ENCODE data around the gene NMD3. TPM values are rescaled to one million over a fixed set of nuclear protein-coding genes. Genes with fewer than 3 reads are reported as not detected.

Gene NMD3
- total RNA-seq, 1 donor from 2014 or later = 125 TPM

DNA sequence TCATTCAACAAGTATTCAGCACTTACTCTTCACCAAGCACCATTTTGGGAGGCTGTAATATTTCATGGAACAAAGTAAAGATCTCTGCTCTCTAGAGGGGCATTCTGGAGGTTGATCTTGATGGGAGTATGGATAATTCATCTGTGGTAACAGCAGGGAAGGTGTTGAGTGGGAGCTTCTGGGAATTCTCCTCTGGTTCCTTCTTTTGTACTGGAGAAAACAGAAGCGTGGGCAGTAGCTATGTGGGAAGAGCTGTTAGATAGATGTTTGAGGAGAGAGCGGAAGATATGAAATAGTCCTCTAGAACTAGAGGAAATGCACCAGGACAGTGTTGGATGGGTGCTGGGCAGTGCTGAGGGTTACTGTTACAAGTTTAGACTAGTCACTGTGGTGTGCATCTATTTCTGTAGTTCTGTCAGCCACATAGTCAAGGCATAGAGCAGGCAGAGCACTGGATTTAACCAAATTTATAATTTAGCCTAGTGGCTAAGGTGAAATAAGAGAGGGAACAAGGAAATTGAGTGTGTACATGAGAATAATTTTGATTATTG lies 9.6 kb downstream of the NMD3 start:
- DNase-seq (ENCODE audit: low read depth, low spot score) = no peak

DNA sequence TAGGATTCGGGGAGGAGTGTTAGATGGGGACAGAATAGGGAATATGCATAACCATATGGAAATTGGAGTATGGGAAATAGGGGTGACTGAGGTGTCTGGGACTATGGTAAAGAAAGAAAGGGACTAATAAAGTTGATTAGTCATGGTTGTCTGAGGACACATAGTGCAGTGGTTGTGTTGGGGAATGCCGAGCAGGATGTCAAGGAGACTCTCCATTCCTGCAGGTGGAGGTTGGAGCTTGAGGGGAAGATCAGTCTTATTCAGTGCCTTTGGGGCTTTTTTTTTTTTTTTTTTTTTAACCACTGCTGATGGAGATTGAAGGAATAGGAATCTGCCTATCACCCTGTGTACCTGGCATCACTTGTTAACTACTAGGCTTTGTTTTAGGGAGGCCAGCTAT lies 10.8 kb downstream of the NMD3 start:
- no peak for DNase-seq (ENCODE audit: low read depth, low spot score)

DNA sequence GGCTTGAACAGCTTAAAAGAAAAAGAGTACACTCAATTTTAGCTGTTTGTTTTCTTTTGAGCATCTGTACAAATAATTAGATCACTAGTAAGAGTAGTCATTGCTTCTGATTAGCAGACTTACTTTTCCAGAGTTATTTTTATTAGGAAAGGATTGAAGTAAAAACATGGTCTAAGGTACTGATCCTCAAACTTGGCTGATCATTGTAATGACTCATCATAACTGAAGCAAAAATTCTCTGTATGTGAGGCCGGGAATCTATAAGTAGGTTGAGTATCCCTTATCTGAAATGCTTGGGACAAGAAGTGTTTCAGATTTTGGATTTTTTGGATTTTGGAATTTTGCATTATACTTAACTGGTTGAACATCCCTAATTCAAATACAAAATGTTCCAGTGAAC lies 12.4 kb downstream of the NMD3 start:
- no peak for DNase-seq (ENCODE audit: low read depth, low spot score)

DNA sequence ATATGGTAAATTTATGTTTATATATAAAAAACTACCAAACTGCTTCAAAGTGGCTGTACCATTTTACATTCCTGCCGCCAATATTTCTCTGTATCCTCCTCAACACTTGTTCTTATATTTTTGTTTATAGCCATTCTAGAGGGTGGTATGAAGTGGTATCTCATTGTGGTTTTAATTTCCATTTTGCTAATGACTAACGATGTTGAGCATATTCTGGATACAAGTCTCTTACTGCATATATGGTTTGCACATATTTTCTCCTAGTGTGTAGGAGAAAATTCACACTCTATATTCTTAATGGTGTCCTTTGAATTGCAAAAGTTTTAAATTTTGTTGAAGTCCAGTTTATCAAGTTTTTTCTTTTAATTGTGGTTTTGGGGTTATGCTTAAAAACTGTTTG lies 15.1 kb downstream of the NMD3 start:
- no peak for DNase-seq (ENCODE audit: low read depth, low spot score)

DNA sequence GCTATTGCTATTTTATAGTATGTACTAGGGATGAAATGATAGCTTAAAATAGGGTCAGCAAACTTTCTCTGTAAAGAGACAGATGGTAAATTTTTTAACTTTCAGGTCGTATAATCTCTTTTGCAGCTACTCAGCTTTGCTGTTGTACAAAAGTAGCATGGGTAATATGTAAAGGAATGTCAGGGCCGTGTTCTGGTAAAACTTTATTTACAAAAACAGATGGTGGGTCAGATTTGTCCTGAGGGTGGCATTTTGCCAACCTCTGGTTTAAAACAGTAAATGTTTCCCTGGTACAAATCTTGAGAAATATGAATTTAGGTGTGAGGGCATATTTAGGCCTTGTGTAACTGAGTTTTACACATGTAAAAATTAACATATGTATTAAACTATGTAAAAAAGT lies 18.6 kb downstream of the NMD3 start:
- DNase-seq (ENCODE audit: low read depth, low spot score) = no peak

DNA sequence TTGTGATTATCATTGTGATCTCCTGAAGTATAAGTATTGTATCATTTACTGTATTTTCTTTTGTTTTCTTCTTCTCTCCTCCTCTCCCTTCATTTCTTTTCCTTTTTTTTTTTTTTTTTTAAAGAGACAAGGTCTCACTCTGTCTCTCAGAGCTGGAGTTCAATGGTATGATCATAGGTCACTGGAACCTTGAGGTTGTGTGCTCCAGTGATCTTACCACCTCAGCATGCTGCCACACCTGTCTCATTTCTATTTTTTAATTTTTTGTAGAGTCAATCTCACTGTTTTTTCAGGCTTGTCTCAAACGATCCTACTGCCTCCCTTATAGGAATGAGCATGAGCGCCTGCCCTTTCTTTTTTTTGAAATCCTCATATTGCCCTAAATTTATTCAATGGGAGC lies 23.4 kb downstream of the NMD3 start:
- DNase-seq (ENCODE audit: low read depth, low spot score) = no peak

DNA sequence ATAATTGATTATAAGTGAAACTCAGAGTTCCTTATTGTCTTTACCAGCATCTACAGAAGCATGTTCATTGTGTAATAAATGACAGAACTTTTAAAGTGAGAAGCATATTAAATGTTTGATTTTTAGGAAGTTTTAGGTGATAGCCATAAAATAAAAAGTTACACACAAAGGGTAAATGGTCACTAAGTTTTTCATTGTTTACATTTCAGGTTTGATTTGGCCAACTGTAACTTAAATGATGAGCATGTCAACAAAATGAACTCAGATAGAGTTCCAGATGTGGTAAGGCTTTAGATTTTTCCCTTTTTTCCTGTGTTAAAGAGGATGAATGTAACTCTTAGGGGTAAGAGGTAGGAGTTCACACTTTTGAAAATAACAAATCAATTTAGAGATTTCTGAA lies 25.9 kb downstream of the NMD3 start:
- DNase-seq (ENCODE audit: low read depth, low spot score) = no peak

DNA sequence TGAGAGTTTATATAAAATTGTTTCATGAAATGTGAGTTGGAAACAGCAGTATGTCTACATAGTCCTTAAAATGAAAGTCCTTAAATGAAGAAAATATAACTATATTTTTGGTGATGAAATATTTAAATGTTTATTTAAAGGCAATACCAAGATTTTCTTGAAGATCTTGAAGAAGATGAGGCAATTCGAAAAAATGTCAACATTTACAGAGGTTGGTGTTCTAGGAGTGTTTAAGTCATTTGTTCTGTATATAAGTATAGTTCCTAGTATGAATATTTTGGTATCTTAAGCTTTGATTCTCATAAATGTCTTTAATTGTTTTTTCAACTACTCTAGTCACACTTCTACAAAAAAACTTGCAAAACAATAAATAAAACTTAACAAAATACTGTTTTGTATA lies 29.0 kb downstream of the NMD3 start:
- DNase-seq (ENCODE audit: low read depth, low spot score) = no peak

DNA sequence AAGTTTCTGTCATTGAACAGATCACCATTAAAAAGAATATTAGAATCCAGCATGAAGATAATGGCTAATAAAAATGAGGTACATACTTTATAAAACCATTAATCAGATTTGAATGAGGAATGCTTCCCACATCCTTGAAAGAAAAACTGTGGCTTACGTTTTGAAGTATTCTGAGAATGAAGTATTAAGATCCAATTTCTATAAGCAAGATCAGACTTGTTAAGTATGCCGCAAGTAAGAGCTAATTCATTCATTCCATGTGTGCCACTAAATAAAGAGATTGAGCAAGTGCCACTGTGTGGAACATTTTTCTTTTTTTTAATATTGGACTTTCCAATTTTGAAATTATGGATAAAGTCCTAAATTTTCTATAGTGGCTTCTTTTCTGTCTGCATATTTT lies 30.6 kb downstream of the NMD3 start:
- DNase-seq (ENCODE audit: low read depth, low spot score) = no peak

DNA sequence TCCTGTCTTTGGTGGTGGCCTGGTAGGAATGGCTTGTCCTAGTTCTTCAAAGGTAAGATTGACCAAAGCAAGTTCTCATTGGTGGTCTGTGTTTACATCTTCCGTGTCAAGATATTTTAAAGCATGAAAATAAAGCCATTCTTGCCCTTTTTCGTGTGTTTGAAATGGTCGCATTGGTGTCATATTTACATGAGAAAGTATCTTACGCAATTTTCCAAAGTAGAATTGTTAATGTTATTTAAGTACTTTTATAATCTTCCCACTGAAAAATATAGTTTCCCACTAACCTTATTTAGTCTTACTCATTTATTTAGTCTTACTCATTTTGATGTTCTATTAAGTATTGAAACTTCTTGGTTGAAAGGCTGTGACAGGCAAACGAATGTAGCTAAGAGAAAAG lies 31.0 kb downstream of the NMD3 start:
- no peak for DNase-seq (ENCODE audit: low read depth, low spot score)

DNA sequence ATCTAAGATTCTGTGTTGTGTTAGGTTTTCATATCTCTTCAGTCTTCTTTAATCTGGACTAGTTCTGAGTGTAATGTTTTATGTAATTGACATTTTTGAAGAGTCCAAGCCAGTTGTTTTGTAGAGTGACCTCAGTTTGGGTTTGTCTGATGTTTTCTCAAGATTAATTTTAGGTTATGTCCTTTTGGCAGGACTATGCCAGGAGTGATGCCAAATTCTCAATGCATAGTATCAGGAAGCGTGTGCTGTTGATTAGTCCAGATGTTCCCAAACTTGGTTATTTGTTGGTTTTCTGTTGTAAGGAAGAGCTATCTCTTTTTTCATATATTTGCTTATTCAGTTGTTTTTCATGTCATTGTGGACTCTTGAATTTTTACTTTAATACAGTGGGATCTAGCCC lies 32.6 kb downstream of the NMD3 start:
- no peak for DNase-seq (ENCODE audit: low read depth, low spot score)

DNA sequence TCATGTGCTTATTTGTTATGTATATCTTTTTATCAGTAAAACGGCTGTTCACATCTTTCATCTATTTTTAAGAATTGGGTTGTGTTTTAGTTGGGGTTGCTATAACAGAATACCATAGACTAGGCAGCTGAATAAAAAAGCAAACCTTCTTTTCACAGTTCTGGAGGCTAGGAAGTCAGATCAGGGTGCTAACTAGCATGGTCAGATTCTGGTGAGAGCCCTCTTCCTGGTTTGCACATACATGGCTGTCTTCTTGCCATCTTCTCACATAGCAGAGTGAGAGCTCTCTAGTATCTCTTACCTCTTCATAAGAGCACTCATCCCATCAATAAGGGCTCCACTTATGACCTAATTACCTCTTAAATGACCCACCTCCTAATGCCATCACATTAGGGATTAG lies 33.8 kb downstream of the NMD3 start:
- DNase-seq (ENCODE audit: low read depth, low spot score) = no peak

DNA sequence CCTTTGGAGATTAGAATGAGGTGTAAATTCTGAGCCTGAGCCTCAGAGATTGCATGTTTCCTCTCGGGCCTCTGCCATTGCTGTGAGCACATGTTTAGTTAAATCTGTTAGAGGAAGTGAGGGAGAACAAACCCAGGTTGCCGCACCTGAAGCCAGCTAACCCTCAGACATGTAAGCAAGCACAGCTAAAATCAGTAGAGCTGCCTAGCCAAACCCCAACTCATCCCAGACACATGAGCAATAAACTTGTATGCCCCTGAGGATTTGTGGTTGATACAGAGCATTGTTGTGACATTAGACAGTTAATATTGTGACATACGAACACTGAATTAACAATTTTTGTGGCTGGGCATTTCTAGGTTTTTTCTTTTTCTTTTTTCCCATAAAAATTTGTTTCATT lies 41.9 kb downstream of the NMD3 start:
- DNase-seq (ENCODE audit: low read depth, low spot score) = no peak

DNA sequence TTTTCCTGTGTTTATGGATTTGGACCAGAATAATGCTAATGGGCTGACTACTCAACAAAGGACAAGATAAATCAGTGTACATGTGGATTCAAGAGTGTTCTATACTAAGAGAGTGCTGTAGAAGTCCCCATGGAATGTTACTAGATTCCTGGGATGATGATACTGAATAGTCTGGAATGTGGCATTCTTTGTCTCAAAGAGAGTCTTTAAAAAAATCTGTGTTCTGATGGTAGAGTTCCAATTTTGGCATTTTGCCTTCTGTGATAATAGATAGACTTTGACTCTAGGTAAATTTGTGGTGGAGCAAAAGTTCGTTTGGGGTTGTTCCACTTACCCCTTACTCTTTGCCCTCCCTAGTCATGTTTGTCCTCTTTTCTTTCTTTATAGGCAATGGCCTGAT lies 43.7 kb downstream of the NMD3 start:
- no peak for DNase-seq (ENCODE audit: low read depth, low spot score)

DNA sequence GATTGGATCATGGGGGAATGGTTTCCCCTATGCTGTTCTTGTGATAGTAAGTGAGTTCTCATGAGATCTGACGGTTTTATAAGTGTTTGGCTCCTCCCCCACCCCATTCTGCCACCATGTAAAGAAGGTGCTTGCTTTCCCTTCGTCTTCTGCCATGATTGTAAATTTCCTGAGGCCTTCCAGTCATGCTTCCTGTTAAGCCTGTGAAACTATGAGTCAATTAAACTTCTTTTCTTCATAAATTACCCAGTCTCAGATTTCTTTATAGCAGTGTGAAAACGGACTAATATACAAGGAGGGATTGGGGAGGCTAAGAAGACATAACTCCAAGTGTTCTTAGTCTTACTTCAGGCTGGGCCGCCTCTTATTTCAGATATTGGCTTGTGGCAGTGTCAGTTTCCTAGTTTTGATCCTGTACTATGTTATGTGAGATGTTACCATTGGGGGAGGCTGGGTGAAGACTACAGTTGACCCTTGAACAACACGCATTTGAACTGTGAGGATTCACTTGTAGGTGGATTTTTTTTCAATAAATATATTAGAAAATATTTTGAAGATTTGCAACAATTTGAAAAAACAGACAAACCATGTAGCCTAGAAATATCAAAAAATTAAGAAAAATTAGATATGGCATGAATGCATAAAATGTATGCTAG lies 44.9 kb downstream of the NMD3 start:
- DNase-seq (ENCODE audit: low read depth, low spot score) = no peak

DNA sequence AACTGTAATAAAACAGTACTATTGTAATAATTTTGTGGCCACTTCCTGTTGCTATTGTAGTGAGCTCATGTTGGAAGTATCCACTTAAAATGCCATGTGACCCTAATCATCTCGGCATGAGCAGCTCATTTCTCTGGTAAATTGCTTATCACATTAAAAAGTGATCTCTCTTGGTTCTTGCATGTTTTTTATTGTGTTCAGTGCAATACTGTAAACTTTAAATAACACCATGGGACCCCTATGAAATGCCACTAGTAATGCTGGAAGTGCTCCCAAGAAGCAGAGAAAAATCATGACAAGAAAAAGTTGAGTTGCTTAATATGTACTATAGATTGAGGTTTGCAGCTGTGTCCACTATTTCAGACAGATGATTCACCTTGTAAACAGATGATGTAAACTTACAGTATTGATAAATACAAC lies 45.6 kb downstream of the NMD3 start:
- DNase-seq (ENCODE audit: low read depth, low spot score) = peak; percentile 55

DNA sequence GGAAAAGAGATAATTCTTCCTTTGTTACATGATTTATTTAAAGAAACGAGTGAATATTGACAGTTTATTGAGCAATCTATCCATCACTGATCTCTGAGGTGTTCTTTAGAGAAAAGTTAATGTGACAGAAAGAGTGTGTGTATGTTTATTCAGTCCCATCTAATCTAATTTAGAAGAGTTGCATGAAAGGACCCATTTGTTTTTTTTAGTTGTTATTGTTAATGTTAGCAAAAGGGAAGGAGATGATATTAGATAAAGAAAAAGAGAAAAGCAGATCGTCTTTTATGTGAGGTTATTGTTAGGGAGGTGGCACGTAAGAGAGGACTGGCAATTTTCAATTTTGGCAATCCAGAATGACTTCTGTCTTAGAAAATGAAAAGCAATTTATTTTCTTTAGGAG lies 46.5 kb downstream of the NMD3 start:
- no peak for DNase-seq (ENCODE audit: low read depth, low spot score)

DNA sequence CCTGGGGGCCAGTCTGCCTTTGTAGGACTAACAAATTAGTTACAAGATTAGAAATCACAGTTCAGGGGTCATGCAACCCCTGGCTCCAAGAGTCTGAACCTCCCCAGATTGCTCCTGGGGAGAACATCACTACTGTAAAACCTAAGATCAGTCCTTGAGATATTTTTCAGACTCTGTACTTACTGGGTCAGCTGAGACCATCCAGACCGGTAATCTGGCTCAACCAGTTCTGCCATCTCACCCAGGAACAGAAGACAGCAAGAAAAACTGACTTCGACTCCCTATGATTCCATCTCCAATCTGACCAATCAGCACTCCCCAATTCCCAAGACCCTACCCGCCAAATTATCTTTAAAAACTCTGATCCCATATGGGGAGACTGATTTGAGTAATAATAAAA lies 47.5 kb downstream of the NMD3 start:
- DNase-seq (ENCODE audit: low read depth, low spot score) = no peak

DNA sequence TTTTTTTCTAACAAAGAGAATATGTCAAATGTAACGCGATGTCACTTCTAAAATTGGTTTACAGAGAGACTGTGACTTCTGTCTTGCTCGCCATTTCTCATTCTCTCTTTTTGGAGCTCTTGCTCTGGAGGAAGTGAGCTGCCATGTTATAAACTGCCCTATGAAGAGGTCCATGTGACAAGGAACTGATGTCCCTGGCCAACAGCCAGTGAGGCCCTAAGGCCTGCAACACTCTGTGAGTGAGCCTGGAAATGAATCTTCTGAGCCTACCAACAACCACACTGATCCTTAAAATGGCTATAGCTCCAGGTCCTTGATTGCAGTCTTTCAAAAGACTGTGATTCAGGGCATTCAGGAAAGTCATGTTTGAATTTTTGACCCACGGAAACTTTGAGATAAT lies 49.9 kb downstream of the NMD3 start:
- no peak for DNase-seq (ENCODE audit: low read depth, low spot score)

DNA sequence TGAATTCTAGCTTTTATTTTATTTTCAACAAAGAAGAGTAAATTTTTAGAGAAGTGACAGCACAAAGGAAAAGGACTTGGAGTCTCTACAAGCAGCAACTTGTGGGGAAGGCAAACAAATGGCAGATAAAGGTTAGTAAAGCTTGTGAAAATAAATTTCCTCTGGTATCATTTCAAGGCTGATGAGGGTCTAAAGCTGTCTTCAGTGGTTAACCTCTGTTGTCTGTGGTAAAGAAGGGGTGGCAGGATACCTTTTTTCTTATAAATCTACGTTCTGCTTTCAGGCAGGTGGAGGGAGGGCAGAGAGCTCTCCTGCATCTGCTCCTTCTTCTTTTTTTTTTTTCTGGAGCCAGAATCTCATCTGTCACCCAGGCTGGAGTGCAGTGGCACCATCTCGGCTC lies 50.5 kb downstream of the NMD3 start:
- no peak for DNase-seq (ENCODE audit: low read depth, low spot score)

DNA sequence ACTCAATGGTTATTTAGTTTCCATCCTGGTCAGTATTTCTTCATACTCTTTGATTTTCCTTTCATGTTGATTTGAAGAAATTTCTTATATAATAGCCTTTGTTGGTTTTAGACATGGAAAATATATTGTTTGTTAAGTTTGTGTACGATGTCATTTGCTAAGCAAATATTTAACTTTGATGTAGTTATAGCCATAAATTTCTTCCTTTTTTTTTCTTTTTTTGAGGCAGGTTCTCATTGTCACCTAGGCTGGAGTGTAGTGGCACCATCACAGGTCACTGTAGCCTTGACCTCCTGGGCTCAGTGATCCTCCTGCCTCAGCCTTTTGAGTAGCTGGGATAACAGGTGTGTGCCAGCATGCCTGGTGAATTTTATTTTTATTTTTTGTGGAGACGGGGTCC lies 51.4 kb downstream of the NMD3 start:
- DNase-seq (ENCODE audit: low read depth, low spot score) = no peak

DNA sequence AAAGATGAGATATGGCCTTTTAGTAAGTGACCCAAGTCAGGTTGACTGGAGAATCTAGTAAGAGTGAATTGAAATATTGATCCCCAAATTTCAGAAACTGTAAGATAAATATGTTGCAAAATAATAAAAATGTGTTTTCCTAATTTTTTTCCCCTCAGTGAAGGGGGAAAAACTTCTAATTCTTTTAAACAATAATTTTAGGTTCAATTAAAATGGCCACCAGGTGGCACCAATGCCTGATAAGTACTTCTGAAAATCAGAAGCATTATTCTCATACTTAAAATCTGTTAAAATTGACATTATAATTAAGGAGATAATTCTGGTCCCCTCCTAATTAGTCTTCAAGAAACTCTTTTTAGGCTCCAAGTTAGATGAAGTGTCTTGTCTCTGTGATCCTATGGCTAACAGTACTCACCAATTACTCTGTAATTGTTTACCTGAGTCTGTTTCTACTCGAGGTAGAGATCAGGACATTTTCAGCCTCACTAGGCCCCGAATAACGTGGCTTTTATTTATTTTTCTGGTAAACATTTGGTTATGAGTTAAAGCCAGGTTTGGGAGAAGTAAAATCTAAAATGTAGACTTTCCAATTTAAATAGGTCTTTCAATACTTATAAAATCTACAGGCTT lies 52.6 kb downstream of the NMD3 start:
- DNase-seq (ENCODE audit: low read depth, low spot score) = peak; percentile 13

DNA sequence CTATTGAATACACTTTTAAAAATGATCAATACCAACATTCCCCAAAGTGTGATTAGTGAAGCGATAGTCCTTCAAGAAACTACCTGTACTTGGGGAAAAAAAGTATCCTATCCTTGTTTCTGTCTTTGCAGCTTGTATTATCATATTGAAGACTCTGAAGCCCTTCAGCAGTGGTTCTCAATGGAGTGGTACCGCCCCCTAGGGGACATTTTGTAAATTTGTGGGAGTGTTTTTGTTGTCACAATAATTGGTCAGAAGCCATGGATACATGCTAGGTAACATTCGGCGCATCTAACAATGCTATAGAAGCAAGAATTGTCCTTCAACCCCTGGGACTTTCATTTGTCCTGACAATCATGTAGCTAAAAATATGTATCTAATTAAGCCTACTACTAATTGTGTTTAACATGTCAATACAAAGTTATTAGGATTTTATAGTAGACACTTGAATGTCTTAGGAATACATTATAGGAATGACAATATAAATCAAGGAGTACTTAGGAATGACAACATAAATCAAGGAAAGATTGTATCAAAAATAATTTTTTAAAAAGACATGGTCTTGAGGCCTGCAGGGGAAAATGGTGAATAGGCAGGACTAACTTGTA lies 53.7 kb downstream of the NMD3 start:
- DNase-seq (ENCODE audit: low read depth, low spot score) = peak; percentile 17

Data from pulmonary artery endothelial cell (primary cell).